Measurements from ENCODE around the gene BUB1B. TPM values are rescaled to one million over a fixed set of nuclear protein-coding genes. Genes with fewer than 3 reads are reported as not detected.

The BUB1B gene
- total and polyA plus RNA-seq, 7 donors, result 0.33 to 9.6 (median 1.8) TPM

- no peak overlapping the region for H3K4me3 ChIP-seq
- no peaks in the 10 kb centered on the region for H3K9me3 ChIP-seq
- TF ChIP-seq CTCF (IDR thresholded peaks at IDR 0.05) (no peak), POLR2A (IDR thresholded peaks at IDR 0.05) (no peak), POLR2AphosphoS5 (IDR thresholded peaks at IDR 0.05) (no peak), EP300 (IDR thresholded peaks at IDR 0.05) (no peak)
- H3K27ac ChIP-seq, result no peak overlapping the region
- intact Hi-C loops (cut with DNase I), result no loop called here
- no peaks in the 10 kb centered on the region for H3K36me3 ChIP-seq
- H3K27me3 ChIP-seq, result no peaks in the 10 kb centered on the region
- no peak for DNase-seq
- 85 to 86% methylated on average over 11 of the region's 11 CpGs for WGBS, 2 donors
- peaks cover 0 to 18% (median 12%) of the 10 kb centered on the region in 4 donors for H3K4me1 ChIP-seq
Observed at GRCh38 chr15:40270246-40270995, 109.6 kb downstream of the BUB1B start.

Other genes starting within 250 kb of the BUB1B start
- 1 to 10 TPM; 3.1 to 7.9 (median 6.3) TPM for gene GPR176, start 240.8 kb upstream of the BUB1B start, total RNA-seq
- 1 to 10 TPM in 1 of 3 donors, under 1 TPM in 2; 0.23 to 3.9 (median 0.60) TPM for gene GPR176, start 240.8 kb upstream of the BUB1B start, polyA plus RNA-seq
- 10 to 100 TPM; 25.0 to 46.5 (median 29.0) TPM for gene EIF2AK4, start 227.0 kb upstream of the BUB1B start, total RNA-seq
- 10 to 100 TPM; 16.2 to 23.1 (median 22.0) TPM for gene EIF2AK4, start 227.0 kb upstream of the BUB1B start, polyA plus RNA-seq
- 100 to 1,000 TPM; 307 to 378 (median 342) TPM for gene SRP14, start 121.9 kb upstream of the BUB1B start, total RNA-seq
- gene SRP14, start 121.9 kb upstream of the BUB1B start, polyA plus RNA-seq, result 100 to 1,000 TPM; 304 to 467 (median 403) TPM
- gene BMF, start 52.2 kb upstream of the BUB1B start, total RNA-seq, result 10 to 100 TPM in 3 of 4 donors, 1 to 10 TPM in 1; 5.8 to 18.0 (median 14.8) TPM
- gene BMF, start 52.2 kb upstream of the BUB1B start, polyA plus RNA-seq, result 10 to 100 TPM in 2 of 3 donors, 1 to 10 TPM in 1; 4.8 to 18.1 (median 15.5) TPM
- 1 to 10 TPM in 3 of 4 donors, under 1 TPM in 1; 0.33 to 3.0 (median 1.2) TPM for gene PAK6, start 78.0 kb downstream of the BUB1B start, total RNA-seq
- gene PAK6, start 78.0 kb downstream of the BUB1B start, polyA plus RNA-seq, result 1 to 10 TPM; 1.2 to 2.8 (median 1.6) TPM
- 1 to 10 TPM in 1 of 4 donors, not detected in 3; 1.6 TPM for gene ANKRD63, start 122.0 kb downstream of the BUB1B start, total RNA-seq
- not detected for gene ANKRD63, start 122.0 kb downstream of the BUB1B start, polyA plus RNA-seq
- gene PLCB2, start 146.9 kb downstream of the BUB1B start, total RNA-seq, result 10 to 100 TPM in 2 of 4 donors, 1 to 10 TPM in 2; 5.4 to 12.5 (median 9.4) TPM
- gene PLCB2, start 146.9 kb downstream of the BUB1B start, polyA plus RNA-seq, result 10 to 100 TPM in 1 of 3 donors, 1 to 10 TPM in 2; 2.4 to 27.5 (median 2.8) TPM
- 10 to 100 TPM; 41.0 to 63.1 (median 51.8) TPM for gene INAFM2, start 162.6 kb downstream of the BUB1B start, total RNA-seq
- 10 to 100 TPM in 1 of 3 donors, 1 to 10 TPM in 2; 6.6 to 13.4 (median 9.0) TPM for gene INAFM2, start 162.6 kb downstream of the BUB1B start, polyA plus RNA-seq
- 10 to 100 TPM; 43.9 to 97.2 (median 65.3) TPM for gene CCDC9B, start 179.9 kb downstream of the BUB1B start, total RNA-seq
- 10 to 100 TPM in 1 of 3 donors, 1 to 10 TPM in 2; 5.1 to 33.4 (median 7.8) TPM for gene CCDC9B, start 179.9 kb downstream of the BUB1B start, polyA plus RNA-seq
- gene PHGR1, start 190.0 kb downstream of the BUB1B start, total RNA-seq, result 1 to 10 TPM in 1 of 4 donors, not detected in 3; 8.2 TPM
- gene PHGR1, start 190.0 kb downstream of the BUB1B start, polyA plus RNA-seq, result over 10,000 TPM; 12,817 to 35,077 (median 19,474) TPM
- 1 to 10 TPM in 1 of 4 donors, under 1 TPM in 3; 0.16 to 1.1 (median 0.38) TPM for gene DISP2, start 197.2 kb downstream of the BUB1B start, total RNA-seq
- gene DISP2, start 197.2 kb downstream of the BUB1B start, polyA plus RNA-seq, result 1 to 10 TPM; 1.8 to 3.0 (median 2.8) TPM
- 10 to 100 TPM in 1 of 4 donors, 1 to 10 TPM in 3; 5.0 to 13.8 (median 6.6) TPM for gene KNSTRN, start 221.7 kb downstream of the BUB1B start, total RNA-seq
- 10 to 100 TPM in 1 of 3 donors, 1 to 10 TPM in 2; 6.0 to 18.9 (median 9.5) TPM for gene KNSTRN, start 221.7 kb downstream of the BUB1B start, polyA plus RNA-seq
- gene IVD, start 244.7 kb downstream of the BUB1B start, total RNA-seq, result 10 to 100 TPM; 33.2 to 59.9 (median 55.4) TPM
- gene IVD, start 244.7 kb downstream of the BUB1B start, polyA plus RNA-seq, result 10 to 100 TPM; 28.8 to 56.0 (median 33.1) TPM

Measured in sigmoid colon (tissue), 7 donors.